NCI-H2227 (cell line): ENCODE results near the gene PDLIM7.

ENCODE experiments used
- DNase-seq: peaks from one replicate; lab custom pipeline; 2025; ENCODE audit not compliant: unreplicated experiment; lab: John Stamatoyannopoulos, UW

Gene PDLIM7

DNA sequence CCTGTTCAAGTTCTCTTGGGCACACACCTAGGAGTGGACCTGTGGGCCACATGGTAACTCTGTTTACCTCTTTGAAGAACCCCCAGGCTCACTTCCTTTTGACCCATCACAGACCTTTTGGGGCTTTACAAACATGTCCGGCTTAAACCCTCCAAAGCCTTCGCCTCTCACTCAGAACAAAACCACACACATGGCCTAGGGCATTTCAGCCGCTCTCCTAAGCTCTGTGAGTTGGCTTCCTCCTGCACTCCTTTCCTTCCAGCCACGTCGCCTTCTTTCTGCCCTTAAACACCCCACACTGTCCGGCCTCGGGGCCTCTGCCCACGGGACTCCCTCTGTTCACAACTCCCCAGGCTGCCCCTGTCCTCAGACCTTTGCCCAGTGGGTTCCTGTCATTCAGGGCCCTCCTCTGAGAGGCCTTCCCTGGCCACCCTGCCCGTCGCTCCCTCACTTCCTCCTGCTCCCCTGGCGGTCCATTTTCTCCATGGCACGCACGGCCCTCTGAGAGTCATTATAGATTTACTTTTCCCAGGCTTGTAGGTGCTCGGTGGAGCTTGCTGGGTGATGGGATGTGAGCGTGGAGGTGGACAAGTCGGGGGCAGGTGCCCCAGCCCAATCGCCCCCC is 10.3 kb upstream of the PDLIM7 start:
- no peak for DNase-seq

DNA sequence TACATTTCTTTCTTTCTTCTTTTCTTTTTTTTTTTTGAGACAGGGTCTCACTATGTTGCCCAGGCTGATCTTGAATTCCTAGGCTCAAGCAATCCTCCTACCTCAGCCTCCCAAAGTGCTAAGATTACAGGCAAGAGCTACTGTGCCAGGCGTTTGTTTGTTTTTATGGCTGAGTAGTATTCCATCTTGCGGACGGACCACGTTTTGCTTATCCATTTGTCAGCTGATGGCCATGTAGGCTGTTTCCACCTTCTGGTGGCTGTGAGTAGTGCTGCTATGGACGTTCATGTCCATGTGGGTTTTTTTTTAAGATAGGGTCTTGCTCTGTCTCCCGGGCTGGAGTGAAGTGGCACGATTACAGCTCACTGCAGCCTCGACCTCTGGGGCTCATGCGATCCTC is 9.8 kb upstream of the PDLIM7 start:
- no peak for DNase-seq

DNA sequence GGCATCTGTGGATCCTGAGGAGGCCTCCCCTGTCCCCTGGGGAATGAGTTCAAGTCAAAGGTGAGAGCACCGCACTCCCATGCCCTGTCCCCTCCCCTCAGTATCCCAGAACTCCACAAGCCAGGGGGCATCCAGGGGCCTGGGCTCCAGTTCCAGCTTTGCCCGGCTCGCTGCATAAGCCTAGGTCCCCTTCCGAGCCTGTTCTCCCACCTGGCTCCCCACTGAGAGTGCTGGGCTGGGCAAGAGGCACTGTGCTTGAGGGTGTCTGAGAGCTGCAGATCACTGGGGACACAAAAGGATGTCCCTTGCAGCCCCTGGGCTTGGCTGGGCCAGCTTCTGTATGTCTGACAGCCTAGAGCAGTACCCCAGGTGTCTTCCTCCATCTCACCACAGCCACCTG is 7.7 kb upstream of the PDLIM7 start:
- DNase-seq = no peak

DNA sequence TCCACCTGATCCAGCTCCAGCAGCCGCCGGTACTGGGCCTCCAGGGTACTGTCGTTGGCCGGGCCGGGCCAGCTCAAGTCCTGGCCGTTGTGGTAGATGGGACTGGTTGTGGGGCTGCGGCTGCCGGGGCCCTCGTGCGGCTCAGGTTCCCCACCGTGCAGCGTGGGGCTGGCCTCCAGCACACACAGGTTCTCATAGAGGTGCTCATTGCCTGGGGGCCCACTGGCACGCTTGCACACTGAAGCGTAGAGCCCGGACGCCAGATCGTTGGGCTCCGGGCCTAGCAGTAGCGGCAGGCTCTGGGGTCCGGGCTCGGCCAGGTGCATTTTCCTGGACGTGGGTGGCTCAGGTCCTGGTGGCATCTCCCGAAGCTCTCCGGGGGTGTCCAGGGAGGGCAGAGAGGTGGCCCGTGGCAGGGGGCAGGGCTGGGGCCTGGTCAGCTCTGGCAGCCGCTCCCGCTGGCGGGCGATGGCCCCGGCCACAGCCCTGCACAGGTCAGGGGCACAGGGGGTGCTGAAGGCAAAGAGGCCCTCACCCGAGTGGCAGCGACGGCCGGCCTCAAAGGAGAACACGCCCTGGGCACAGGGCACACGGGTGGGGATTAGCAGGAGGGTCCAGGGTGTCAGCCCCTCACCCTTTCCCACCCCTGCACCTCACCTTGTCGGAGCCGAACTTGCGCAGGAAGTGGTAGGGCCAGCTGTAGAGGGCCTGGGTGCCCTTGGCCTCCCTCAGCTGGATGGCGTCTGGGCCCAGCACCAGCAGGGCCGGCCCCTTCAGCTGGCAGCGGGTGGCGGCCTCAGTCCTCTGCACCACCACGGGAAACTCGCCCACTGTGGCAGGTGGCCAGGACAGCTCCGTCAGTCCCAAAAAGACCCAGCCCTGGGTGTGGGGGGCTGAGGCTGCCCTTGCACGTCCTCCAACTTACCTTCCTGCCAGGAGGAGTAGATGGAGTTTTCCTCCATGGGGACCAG is 7.0 kb upstream of the PDLIM7 start:
- no peak for DNase-seq

DNA sequence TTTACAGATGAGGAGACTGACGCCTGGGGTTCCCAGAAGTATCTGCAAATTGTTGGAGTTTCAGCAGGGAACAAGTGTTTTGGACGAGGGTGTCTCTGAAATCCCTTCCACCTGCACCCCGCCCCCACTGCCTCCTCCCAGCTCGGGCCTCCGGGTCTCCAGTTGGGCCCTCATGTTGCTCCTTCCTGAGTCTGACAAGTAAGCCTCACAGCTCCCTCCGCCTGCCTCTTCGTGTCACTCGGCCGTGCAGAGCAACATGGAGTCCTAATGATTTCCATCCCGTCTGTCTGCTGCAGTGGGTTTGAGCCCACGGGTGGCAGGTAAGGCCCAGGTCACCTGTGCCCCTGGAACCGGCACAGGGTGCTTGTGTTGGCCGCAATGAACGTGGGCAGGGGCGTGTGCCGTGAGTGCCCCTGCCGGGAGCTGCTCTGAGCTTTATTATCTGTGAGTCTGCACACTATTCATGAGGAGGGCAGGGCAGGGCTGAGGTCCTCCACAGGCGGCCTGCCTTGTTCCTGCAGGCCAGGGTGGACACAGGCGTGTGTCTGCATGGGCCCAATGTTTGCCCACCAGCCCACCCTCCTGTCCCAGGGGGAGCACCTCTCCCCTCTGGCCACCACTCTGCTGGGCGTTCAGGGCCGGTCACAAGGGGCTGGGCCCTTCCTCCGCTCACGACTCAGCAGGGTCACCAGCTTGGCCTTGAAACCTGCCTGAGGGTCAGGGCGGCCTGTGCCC is 6.1 kb upstream of the PDLIM7 start:
- no peak for DNase-seq

DNA sequence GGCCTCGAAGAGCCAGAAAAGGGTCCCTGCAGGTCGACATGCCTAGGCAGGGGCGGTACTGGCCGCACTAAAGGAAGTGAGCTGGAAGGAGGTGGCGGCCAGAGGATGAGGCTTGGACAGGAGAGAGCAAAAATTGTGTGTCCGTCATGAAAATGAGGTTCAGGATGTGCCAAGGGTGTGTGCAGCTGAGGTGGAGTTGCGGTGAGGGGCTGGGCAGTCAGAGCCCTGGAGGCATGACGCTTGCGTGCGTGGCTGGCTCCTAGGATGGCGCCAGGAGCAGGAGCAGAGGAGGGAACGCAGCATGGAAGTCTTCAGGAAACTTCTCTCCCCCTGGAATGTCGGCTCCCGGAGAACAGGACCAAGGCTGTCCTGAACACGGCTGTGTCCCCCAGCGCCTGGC is 5.5 kb upstream of the PDLIM7 start:
- DNase-seq = no peak

DNA sequence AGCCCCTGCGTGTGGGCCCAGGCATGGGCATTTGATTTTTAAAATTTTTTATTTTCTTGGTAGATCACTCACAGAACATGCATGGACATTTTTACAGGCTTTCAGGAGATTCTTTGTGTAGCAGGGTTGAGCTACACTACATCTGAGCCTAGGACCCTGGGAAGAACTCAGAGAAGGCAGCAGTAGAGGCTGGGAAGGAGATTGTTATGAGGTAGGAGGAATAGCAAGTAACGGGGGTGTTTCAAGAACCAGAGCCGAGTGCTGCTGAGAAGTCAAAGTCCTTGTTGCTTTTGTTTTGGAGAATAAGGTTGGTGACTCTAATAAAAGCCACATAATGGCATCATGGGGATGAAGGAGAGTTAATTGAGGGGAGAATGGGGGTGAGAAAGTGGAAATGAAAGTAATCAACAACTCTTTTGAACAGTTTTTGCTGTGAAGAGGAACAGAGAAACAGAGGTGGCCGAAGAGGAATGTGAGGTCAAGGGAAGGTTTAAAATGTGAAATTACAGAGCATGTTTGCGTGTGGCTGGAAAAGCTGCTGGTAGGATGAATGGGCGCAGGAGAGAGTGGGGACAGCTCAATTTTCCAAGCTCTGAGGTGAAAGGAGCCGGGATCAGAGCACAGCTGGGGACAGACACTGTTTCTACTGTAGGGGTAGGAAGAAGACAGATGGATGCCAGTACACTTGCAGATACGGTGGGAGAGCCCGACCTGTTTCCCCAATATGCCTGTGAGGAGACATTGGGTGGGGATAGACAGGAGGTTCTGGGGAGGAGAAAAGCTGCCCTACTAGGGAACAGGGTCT is 4.7 kb upstream of the PDLIM7 start:
- no peak for DNase-seq

DNA sequence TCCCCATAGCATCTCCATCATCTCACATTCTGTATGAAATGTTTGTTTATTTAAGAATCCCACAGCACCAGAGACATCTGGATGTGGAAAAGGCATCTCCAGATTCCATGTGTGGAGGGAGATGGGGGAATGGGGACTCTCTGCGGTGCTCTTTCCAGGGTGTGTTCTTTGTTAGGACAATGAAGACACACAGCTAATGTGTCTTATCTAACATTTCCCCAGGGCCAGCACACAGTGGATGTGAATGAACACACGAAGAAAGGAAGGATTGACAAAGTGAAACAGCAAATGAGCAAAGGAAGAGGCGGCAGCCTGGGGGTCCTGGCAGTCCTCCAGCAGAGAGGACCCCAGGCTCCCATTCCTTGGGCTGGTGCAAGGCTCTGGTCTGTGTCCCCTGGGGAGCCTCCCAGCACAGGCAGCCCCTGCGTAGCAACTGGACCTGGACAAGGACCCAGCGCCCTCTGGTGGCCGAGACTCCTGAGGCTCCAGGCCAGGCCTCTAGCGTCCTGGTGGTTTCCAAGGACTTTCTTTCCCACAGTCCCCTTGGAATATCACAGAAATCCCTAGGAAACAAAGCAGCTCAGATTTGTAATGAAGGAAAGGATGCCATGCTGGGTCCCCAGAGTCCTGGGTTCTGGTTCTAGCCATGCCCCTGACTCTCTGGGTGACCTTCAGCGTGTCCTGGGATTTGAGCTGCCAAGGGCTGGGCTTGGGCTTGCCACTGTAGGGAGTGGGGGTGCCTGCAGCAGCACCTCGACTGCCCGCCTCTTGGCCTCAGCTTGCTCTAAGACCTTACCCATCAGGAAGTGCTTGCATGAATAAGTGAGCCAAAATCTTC is 3.5 kb upstream of the PDLIM7 start:
- peak; percentile 79 for DNase-seq

DNA sequence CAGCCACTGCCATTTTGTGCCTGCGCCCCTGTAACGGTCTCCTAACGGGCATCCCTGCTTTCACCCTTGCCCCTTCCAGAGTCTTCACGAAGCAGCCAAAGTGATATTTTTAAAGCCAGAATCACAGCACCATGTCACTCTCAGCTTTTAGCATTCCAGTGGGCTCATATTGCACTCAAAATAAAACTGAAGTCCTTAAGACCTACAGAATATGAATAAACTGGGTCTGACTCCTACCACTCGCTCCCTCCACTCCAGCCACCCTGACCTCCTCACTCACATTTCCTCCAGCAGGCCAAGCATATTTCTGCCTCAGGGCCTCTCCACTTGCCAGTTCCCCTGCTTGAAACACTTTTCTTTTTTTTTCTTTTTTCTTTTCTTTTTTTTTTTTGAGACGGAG is 2.4 kb upstream of the PDLIM7 start:
- no peak for DNase-seq

DNA sequence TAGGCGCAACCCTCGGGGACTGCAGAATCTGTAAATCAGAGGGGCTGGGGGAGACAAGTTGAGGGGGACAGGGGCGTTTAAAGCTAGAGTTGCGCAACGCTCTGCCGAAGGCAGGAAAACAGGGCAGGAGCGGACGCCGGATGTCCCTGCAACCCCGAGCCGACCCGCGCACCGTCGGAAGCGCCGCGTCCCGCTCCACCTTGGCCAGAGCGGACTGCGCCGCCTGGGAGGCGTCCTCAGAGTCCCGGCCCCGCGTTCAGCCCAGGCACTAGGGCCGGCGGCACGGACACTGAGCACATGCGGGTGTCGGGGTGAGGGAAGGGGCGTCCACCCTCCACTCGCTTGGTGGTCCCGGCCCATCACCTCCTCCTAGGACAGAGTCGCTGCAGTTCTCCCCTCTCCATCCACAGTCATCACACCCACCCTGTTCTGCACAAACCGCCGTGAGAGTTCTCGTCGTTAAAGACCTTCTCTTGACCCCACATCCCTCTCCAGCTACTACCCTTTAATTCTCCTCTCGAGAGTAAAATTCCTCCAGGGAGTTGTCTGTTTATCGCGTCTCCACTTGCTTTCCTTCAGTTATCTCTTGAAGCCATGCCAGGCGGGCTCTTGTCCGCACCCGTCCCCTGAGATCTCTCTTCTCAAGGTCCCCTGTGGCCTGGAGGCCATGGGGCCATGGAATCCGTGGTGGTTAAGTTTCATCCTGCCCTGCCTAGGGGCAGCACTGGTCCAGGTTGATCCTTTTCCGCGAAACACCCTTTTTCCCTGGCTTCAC is 796 bp upstream of the PDLIM7 start:
- DNase-seq = peak; percentile 43

DNA sequence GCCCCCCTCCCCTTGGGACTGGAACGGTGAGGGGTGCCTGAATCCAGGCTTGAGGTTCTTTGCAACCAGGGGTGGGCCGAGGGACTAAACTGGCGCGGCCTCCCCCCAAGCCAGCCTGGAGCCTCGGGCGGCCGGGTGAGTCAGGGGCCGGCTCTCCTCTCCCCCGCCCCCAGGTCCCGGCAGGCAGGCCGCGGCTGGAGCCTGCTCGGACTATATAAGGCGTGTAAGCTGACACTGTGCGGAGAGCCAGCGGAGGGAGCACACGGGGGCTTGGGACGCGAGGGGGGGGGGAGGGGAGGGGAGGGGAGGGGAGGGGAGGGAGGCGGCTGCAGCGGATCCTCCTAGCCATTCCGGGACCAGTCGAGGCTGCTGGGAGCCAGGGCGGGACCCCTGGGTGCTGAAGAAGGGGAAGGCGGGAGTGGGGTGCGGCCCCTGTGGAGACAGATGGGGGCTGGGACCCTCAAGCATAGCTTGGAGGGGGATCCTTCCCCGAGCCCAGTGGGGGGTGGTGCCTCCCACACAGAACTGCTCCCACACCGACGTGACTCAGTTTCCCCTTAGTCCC is 595 bp downstream of the PDLIM7 start:
- DNase-seq = peak; percentile 64

DNA sequence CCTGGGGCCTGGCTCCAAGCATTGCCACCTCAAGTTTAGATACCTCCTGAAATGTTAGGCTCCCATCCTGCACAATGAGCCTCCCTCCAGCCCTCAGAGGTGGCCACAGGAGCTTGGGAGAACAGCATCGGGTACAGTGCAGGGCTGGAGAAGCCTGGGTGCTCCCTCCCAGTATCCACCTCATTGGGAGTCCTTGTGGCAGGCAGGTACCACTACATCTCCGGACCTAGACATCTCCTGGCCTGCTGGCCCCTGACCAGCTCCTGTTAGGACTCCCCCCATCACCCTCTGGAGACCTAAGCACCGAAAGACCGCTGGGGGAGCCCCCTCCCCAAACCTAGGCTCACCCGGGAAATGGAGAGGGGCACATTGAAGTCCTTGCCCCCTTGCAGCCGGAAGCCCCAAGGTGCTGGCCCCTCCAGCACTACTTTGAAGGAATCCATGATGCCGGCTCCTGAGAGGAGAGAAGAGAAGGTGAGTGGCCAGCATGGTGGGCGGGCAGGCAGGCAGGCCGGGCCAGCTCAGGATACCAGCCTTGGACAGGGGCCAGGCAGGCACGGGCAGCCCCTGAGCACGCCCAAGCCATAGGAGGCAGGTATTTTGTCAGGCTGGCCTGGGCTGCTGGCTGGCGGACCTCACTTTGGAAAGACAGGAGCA is 1.2 kb downstream of the PDLIM7 start:
- peak; percentile 28 for DNase-seq

DNA sequence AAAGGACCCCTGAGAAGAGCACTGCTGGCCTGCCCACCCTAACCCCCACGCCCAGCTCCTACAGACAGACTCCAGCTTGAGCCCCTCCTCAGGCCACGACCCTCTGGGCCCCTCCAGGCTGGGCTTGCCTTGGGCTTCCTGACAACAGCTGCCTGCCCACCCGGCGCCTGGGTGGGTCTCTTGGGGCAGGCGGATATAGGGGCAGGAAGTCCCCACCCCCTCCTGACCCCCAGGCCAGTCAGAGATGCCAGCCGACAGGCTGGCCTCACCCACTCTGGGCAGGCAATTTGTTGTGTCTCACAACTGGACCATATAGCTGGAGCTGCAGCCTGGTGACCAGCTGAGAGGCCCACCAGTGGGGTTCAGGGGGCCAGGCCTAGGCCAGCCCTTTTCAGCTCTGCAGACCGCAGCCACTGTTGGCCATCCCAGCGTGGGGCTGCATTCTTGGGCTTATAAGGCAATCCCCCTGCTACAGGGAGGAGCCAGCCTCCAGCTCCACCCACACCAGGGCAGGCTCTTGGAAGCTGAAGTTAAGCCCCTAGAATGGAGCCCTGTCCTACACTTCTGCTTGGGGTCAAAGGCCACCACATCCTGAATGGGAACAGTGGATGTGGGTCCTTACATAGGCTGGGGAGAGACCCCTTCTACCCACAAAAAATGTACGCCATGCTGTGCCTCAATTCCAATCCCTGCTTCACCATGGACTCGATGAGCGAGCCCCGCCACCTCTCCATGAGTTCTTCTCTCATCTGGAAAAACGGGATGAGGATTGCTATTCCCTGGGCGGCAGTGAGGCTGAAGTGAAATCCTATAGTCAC is 2.0 kb downstream of the PDLIM7 start:
- peak; percentile 17 for DNase-seq

DNA sequence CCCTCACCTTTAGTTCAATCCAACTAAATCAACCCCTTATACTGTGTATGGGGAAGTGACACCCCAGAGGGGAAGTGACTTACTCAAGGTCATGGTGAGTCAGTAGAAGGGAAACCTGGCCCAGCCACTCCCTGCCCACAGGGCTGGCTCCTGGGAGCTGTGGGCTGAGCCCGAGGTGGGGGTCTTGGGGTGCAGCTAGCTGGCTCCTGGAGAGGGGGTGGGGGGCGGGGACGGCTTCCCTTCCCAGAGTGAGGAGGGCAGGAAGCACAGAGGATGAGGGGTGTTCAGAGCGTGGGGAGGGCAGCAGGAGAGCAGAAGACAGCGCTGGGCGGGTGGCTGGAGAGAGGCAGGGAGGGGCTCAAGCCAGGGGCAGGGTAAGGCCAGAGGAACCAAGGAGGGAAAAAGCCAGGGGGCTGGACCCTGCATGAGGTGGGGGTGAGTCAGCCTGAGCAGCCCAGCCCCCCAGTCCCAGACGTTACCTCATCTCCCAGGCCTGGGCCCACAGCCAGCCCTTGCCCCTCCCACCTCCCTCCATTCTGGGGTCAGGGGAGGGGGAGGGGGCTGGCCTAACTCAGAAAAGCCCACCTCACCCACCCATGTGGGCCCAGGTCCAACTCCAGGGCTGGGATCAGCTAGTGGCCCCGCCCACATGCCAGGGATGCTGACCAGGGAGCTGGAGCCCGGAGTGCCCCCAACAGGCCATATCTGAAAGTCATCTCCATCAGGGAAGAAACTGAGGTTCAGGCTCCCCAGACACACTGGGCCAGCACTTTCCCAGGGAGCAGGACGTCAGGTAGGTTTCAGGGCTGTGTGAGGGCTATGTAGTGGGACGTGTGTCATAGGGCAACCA is 2.8 kb downstream of the PDLIM7 start:
- DNase-seq = no peak

DNA sequence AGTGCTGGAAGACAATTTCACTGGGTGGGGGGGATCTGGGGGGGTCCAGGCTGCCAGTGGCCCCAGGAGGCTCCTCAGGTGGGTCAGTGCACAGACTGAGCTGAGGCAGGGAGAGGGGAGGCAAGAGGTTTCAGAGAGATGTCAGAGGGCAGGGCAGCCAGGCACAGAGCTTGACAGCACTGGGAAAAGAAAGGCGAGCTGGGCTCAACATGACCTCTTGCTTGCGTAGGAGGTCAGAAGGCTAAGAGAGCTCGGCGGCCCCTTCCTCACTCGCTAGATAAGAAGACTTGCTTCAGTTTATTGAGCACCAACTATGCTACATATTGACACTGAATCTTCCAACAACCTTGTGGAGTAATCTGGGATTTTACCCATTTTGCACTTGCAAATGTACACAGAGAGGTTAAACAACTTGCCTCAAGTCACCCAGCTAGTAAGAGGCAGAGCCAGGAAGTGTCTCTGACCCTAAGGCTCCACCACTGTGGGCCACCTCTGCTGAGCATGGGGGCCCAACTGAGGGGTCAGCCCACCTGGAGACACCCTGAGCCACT is 3.5 kb downstream of the PDLIM7 start:
- no peak for DNase-seq

DNA sequence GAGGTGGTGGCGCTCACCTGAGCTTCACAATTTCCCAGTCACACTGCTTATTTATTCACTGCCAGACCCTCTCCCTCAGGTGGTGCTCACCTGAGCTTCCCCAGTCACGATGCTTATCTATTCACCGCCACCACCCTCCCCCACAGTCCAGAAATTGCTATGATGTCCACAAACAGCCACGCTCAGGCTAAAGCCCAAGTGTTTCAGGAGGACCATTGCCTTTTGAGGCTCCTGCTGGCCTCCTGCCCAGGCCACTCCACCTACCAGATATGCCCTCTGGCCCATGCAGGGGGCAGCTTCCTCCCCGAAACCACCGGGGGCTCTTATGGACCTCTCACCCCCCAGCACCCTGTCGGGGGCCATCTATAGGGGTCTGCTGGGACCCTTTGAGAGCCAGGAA is 4.6 kb downstream of the PDLIM7 start:
- DNase-seq = no peak
